Measurements from ENCODE around the gene TRDN. TPM values are rescaled to one million over a fixed set of nuclear protein-coding genes. Genes with fewer than 3 reads are reported as not detected.

Gene TRDN
- total RNA-seq, 1 experiment from 2014 or later, result 10.4 TPM

DNA sequence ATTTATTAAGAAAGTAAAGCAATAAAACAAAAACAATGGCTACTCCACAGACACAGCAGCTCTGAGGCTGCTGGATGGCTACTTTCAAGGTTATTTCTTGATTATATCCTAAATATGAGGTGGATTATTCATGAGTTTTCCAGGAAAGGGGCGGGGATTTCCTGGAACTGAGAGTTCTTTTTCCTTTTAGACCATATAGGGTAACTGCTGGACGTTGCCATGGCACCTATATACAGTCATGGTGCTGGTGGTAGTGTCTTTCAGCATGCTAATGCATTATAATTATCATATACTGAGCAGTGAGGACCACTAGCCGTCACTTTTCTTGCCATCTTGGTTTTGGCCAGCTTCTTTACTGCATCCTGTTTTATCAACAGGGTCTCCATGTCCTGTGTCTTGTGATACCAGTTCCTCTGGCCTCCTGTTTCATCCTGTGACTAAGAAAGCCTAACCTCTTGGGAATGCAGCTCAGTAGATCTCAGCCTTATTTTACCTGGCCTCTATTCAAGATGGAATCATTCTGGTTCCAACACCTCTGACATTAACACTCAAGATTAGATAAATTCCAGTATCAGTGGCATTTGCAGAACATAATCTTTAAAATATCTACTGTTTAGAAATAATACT is 32.3 kb upstream of the TRDN start:
- H4K91ac ChIP-seq (ENCODE audit: insufficient read length, low read depth, low read length), result no peak overlapping the region
- H2AK5ac ChIP-seq (ENCODE audit: insufficient read length, low read length), result no peak overlapping the region
- no peak overlapping the region for H3K9ac ChIP-seq (ENCODE audit: extremely low read depth, insufficient read length, low read length)
- TF ChIP-seq, protein P1, sequence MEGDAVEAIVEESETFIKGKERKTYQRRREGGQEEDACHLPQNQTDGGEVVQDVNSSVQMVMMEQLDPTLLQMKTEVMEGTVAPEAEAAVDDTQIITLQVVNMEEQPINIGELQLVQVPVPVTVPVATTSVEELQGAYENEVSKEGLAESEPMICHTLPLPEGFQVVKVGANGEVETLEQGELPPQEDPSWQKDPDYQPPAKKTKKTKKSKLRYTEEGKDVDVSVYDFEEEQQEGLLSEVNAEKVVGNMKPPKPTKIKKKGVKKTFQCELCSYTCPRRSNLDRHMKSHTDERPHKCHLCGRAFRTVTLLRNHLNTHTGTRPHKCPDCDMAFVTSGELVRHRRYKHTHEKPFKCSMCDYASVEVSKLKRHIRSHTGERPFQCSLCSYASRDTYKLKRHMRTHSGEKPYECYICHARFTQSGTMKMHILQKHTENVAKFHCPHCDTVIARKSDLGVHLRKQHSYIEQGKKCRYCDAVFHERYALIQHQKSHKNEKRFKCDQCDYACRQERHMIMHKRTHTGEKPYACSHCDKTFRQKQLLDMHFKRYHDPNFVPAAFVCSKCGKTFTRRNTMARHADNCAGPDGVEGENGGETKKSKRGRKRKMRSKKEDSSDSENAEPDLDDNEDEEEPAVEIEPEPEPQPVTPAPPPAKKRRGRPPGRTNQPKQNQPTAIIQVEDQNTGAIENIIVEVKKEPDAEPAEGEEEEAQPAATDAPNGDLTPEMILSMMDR (conservative IDR thresholded peaks at IDR 0.05), result no peak
- H3K27me3 ChIP-seq (ENCODE audit: insufficient read depth, low read length), result no peaks in the 10 kb centered on the region
- H3K56ac ChIP-seq (ENCODE audit: insufficient read length, low read depth, low read length), result no peak overlapping the region
- H3K4me3 Mint-ChIP-seq, result no peak overlapping the region
- no peak overlapping the region for H3K27ac Mint-ChIP-seq
- no peaks in the 10 kb centered on the region for H3K9me3 ChIP-seq (ENCODE audit: control insufficient read depth, low read depth, low read length)
- H3K4me2 ChIP-seq (ENCODE audit: insufficient read depth, insufficient read length, low read length), result no peak overlapping the region
- H2BK5ac ChIP-seq (ENCODE audit: insufficient read length, low read length), result no peak overlapping the region
- H3K79me1 ChIP-seq (ENCODE audit: insufficient read depth, low read depth, low read length, poor library complexity, severe bottlenecking), result no peaks in the 10 kb centered on the region
- H3K79me2 ChIP-seq (ENCODE audit: insufficient read depth, low read length), result no peaks in the 10 kb centered on the region
- no peak overlapping the region for H3K27ac ChIP-seq (ENCODE audit: insufficient read length, low read depth, low read length)
- H3K14ac ChIP-seq (ENCODE audit: insufficient read depth, low read length), result no peak overlapping the region
- no CpG with 5 or more reads among the region's 3 CpGs for WGBS (ENCODE audit: extremely low coverage, insufficient read length, low lambda C conversion rate)
- H2AFZ ChIP-seq (ENCODE audit: low read length), result no peak overlapping the region
- H3K36me3 Mint-ChIP-seq (ENCODE audit: insufficient read depth in 1 of 3, low read depth in 3 of 3), result peaks cover 3 to 14% (median 4%) of the 10 kb centered on the region in 3 experiments; a peak in 6 of 7 replicates
- no peak overlapping the region for H2BK120ac ChIP-seq (ENCODE audit: low read depth, low read length, poor library complexity, severe bottlenecking)
- H3K4me1 Mint-ChIP-seq, result peaks cover 19 to 20% of the 10 kb centered on the region in 2 experiments
- H3K9me3 Mint-ChIP-seq, result peaks cover 3 to 4% of the 10 kb centered on the region in 2 experiments; a peak in 4 of 5 replicates
- no peak overlapping the region for H3T11ph ChIP-seq (ENCODE audit: low read length)
- no peaks in the 10 kb centered on the region for H3K23me2 ChIP-seq (ENCODE audit: insufficient read length, low read depth, low read length, poor library complexity, severe bottlenecking)
- H2BK12ac ChIP-seq (ENCODE audit: insufficient read length, low read depth, low read length), result no peak overlapping the region
- no peak overlapping the region for H3K4ac ChIP-seq (ENCODE audit: low read depth, low read length)
- H3K27me3 Mint-ChIP-seq (ENCODE audit: low read depth), result no peaks in the 10 kb centered on the region
- no peaks in the 10 kb centered on the region for H4K20me1 ChIP-seq (ENCODE audit: control insufficient read depth, insufficient read depth, insufficient read length)
- H2BK15ac ChIP-seq (ENCODE audit: low read depth, low read length), result no peak overlapping the region
- H2BK20ac ChIP-seq (ENCODE audit: low read depth, low read length, poor library complexity, severe bottlenecking), result peak overlapping the region; percentile 12
- H3K4me1 ChIP-seq (ENCODE audit: insufficient read depth, low read length), result peaks cover 2% of the 10 kb centered on the region; the same call in 1 of the 2 replicates
- H4K8ac ChIP-seq (replicated peaks; ENCODE audit: insufficient read length, low read depth, low read length), result no peak overlapping the region
- no peak overlapping the region for H4K5ac ChIP-seq (ENCODE audit: insufficient read length, low read depth, low read length)
- DNase-seq, result no peak
- H3K23ac ChIP-seq (ENCODE audit: insufficient read length, low read depth, low read length), result no peak overlapping the region
- H3K18ac ChIP-seq (ENCODE audit: insufficient read length, low read depth, low read length), result no peak overlapping the region
